T-helper 2 cell treated with Interferon-gamma antibody and Interleukin-4, amounts not matched to agents 5 μg/mL and 100 μg/mL, for 36 hours (primary cell): ENCODE data around the gene EYS.
"Not testable (repeated sequence)": the region's sequence is repeated elsewhere in the genome, so short reads cannot be mapped to it uniquely, and the experiment has no call there.

Experiments used
- DNase-seq: peaks from one replicate; pipeline ENCODE4 v3.0.0; 2021; ENCODE audit warnings: low spot score
- H3K27ac Mint-ChIP-seq: one replicate; pipeline ENCODE4 v1.8.0; 2021; ENCODE audit warnings: mild to moderate bottlenecking, mixed read lengths
- H3K27me3 Mint-ChIP-seq: one replicate; pipeline ENCODE4 v1.8.0; 2021; ENCODE audit warnings: low read depth, mixed read lengths
- H3K36me3 Mint-ChIP-seq: one replicate; pipeline ENCODE4 v1.8.0; 2021; ENCODE audit warnings: low read depth, mixed read lengths
- H3K4me1 Mint-ChIP-seq: one replicate; pipeline ENCODE4 v1.8.0; 2021; ENCODE audit warnings: low read depth, mixed read lengths
- H3K4me3 Mint-ChIP-seq: one replicate; pipeline ENCODE4 v1.8.0; 2022; ENCODE audit warnings: mild to moderate bottlenecking, moderate library complexity, mixed read lengths
- H3K9me3 Mint-ChIP-seq: one replicate; pipeline ENCODE4 v1.8.0; 2021; ENCODE audit warnings: mixed read lengths

Gene EYS

GRCh38 chr6:63897459-63897858 is 1809.6 kb downstream of the EYS start:
- H3K4me3 Mint-ChIP-seq = no peak overlapping the region
- H3K27ac Mint-ChIP-seq = no peak overlapping the region
- H3K4me1 Mint-ChIP-seq = no peaks in the 10 kb centered on the region
- H3K27me3 Mint-ChIP-seq = no peaks in the 10 kb centered on the region
- no peaks in the 10 kb centered on the region for H3K36me3 Mint-ChIP-seq
- H3K9me3 Mint-ChIP-seq = no peaks in the 10 kb centered on the region
- no peak for DNase-seq

DNA sequence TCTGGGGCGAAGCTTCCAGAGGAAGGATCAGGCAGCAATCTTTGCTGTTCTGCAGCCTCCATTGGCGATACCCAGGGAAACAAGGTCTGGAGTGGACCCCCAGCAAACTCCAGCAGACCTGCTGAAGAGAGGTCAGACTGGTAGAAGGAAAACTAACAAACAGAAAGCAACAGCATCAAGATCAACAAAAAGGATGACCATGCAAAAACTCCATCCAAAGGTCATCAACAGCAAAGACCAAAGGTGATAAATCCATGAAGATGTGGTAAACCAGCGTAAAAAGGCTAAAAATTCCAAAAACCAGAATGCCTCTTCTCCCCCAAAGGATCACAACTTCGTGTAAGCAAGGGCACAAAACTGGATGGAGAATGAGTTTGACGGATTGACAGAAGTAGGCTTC is 1818.6 kb downstream of the EYS start:
- H3K36me3 Mint-ChIP-seq = no peaks in the 10 kb centered on the region
- H3K4me1 Mint-ChIP-seq = no peaks in the 10 kb centered on the region
- H3K27ac Mint-ChIP-seq = no peak overlapping the region
- DNase-seq = no peak
- no peaks in the 10 kb centered on the region for H3K27me3 Mint-ChIP-seq
- no peaks in the 10 kb centered on the region for H3K9me3 Mint-ChIP-seq
- no peak overlapping the region for H3K4me3 Mint-ChIP-seq

DNA sequence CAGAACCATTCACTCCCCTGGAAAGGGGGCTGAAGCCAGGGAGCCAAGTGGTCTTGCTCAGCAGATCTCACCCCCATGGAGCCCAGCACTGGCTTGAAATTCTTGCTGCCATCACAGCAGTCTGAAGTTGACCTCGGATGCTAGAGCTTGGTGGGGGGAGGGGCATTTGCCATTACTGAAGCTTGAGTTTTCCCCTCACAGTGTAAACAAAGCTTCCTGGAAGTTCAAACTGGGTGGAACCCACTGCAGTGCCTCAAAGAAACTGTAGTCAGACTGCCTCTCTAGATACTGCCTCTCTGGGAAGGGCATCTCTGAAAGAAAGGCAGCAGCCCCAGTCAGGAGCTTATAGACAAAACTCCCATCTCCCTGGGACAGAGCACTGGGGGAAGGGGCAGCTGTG is 1819.2 kb downstream of the EYS start:
- H3K27ac Mint-ChIP-seq, H3K36me3 Mint-ChIP-seq, H3K27me3 Mint-ChIP-seq, DNase-seq, H3K4me3 Mint-ChIP-seq, H3K4me1 Mint-ChIP-seq, H3K9me3 Mint-ChIP-seq: not testable (repeated sequence)

- no peaks in the 10 kb centered on the region for H3K36me3 Mint-ChIP-seq
- H3K27me3 Mint-ChIP-seq = no peaks in the 10 kb centered on the region
- no peaks in the 10 kb centered on the region for H3K9me3 Mint-ChIP-seq
- no peaks in the 10 kb centered on the region for H3K4me1 Mint-ChIP-seq
- no peak overlapping the region for H3K27ac Mint-ChIP-seq
- H3K4me3 Mint-ChIP-seq = no peak overlapping the region
- DNase-seq = no peak
Measured at GRCh38 chr6:63887002-63887751, 1819.8 kb downstream of the EYS start.

DNA sequence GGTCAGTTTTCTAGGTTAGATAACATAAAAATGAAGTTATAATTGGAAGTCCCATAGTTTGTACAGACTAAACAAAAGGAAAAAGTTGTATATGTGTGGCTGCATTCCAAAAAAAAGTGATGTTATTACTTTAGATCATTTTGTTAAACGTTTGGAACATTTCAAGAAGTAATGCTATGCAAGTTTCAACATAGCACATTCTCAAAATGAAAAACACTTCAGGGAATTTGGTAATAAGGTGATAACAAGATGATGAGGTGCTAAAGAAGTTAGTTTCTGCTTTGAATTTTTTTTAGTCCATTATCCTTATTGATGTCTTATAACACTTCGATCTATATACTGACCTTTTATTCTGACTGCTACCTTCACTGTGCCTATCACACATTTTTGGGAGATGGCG is 1820.7 kb downstream of the EYS start:
- no peaks in the 10 kb centered on the region for H3K27me3 Mint-ChIP-seq

GRCh38 chr6:63883597-63883996 is 1823.4 kb downstream of the EYS start:
- Mint-ChIP-seq H3K4me1 (no peaks in the 10 kb centered on the region), H3K27me3 (no peaks in the 10 kb centered on the region), H3K27ac (no peak overlapping the region), H3K9me3 (no peaks in the 10 kb centered on the region), H3K4me3 (no peak overlapping the region), H3K36me3 (no peaks in the 10 kb centered on the region)
- no peak for DNase-seq

More for the DNA sequence above, 1820.7 kb downstream of the EYS start:
- no peak for DNase-seq
- H3K4me3 Mint-ChIP-seq = no peak overlapping the region
- H3K27ac Mint-ChIP-seq = no peak overlapping the region
- H3K9me3 Mint-ChIP-seq = no peaks in the 10 kb centered on the region
- no peaks in the 10 kb centered on the region for H3K4me1 Mint-ChIP-seq
- H3K36me3 Mint-ChIP-seq = no peaks in the 10 kb centered on the region

DNA sequence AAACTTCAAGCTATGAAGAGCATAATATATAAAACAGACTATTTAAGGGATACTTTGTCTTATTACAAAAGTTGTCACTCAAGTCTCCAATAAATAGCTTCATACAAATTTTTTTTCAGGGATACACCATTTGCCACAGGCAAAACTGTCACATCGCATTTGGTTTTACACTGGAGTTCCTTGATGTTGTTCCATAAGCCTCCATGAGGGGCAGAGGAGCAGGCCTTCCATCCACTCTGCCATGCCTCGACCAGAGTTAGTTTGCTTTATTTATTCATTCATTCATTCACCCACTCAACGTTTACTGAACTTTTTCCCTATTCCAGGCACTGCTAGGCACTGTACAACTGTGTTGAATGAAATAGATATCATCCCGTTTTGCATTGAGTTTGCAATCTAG is 1824.8 kb downstream of the EYS start:
- DNase-seq = no peak
- no peak overlapping the region for H3K27ac Mint-ChIP-seq
- no peak overlapping the region for H3K4me3 Mint-ChIP-seq
- H3K4me1 Mint-ChIP-seq = no peaks in the 10 kb centered on the region
- H3K9me3 Mint-ChIP-seq = no peaks in the 10 kb centered on the region
- H3K27me3 Mint-ChIP-seq = no peaks in the 10 kb centered on the region
- H3K36me3 Mint-ChIP-seq = no peaks in the 10 kb centered on the region

GRCh38 chr6:63881791-63882190 is 1825.2 kb downstream of the EYS start:
- no peaks in the 10 kb centered on the region for H3K36me3 Mint-ChIP-seq
- H3K4me3 Mint-ChIP-seq = no peak overlapping the region
- DNase-seq = no peak
- H3K27ac Mint-ChIP-seq = no peak overlapping the region
- no peaks in the 10 kb centered on the region for H3K4me1 Mint-ChIP-seq
- H3K9me3 Mint-ChIP-seq = no peaks in the 10 kb centered on the region
- no peaks in the 10 kb centered on the region for H3K27me3 Mint-ChIP-seq

DNA sequence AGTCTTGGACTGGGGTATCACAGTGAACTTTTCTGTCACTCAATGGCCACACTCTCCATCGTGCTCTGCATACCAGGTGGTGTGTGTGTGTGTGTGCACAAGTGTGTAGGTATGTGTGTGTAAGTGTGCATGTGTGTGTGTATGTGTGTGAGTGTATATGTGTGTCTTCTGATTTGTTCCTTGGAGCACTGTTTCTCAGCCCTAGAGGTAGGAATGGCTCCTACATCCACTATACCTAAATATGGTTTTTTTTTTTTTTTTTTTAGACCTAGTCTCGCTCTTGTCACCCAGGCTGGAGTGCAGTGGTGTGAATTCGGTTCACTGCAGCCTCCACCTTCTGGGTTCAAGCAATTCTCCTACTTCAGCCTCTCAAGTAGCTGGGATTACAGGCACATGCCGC is 1834.8 kb downstream of the EYS start:
- H3K36me3 Mint-ChIP-seq = no peaks in the 10 kb centered on the region
- DNase-seq = no peak
- H3K27me3 Mint-ChIP-seq = no peaks in the 10 kb centered on the region
- H3K4me1 Mint-ChIP-seq = no peaks in the 10 kb centered on the region
- H3K9me3 Mint-ChIP-seq = peaks cover 6% of the 10 kb centered on the region
- H3K4me3 Mint-ChIP-seq = no peak overlapping the region
- no peak overlapping the region for H3K27ac Mint-ChIP-seq

GRCh38 chr6:63868351-63868750 is 1838.7 kb downstream of the EYS start:
- Mint-ChIP-seq H3K9me3 (peaks cover 6% of the 10 kb centered on the region), H3K4me1 (no peaks in the 10 kb centered on the region), H3K36me3 (no peaks in the 10 kb centered on the region), H3K27ac (no peak overlapping the region), H3K27me3 (no peaks in the 10 kb centered on the region), H3K4me3 (no peak overlapping the region)
- no peak for DNase-seq

DNA sequence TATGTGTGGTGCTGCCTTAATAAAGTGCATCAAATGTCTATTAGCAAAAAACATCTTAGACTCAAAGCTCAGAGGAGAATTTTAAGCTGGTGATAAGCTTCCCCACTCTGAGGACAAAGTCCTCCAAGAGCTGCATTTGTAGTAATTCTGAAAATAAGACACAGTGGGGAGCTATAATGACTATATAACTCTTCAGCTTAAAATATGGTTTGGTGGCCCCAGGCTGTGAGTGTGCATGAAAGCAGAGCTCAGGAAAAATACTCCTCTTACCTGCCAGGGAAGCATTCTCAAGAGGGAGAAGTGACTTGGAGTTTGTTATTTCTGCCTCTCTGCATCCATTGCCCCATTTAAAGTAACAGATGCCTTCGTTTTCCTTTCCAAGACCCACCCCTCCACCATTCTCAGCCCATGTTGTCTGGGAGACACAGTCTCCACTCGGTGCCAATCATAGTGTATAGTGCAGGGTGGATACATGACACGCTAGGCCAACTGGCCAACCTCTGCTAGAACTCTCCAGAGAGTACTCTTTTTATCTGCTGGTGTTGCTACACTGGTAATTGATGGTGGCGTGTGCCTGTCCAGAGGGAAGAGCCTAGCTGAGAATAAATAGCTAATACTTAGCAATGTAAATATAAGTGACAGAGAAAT is 1842.2 kb downstream of the EYS start:
- Mint-ChIP-seq H3K4me1 (no peaks in the 10 kb centered on the region), H3K27ac (no peak overlapping the region), H3K9me3 (no peaks in the 10 kb centered on the region), H3K4me3 (no peak overlapping the region), H3K27me3 (no peaks in the 10 kb centered on the region), H3K36me3 (no peaks in the 10 kb centered on the region)
- DNase-seq = no peak

DNA sequence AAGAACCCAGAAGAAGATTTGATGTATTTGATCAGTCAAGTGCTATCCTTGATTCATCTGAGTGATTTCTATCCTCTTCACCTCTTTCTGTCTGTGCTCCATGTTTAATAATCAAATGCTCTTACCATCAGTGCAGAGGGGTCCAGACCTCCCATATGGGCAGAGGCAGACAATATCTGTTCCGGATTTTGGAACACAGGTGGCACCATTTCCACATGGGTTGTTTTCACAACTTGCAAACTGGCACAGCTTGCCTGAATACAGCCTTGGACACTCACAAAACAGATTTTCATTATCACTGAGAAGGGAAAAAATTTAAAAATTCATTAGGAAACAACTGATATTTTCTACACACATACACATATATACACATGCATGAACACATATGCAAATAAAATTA is 1843.0 kb downstream of the EYS start:
- Mint-ChIP-seq H3K36me3 (no peaks in the 10 kb centered on the region), H3K27me3 (no peaks in the 10 kb centered on the region), H3K9me3 (no peaks in the 10 kb centered on the region), H3K4me1 (no peaks in the 10 kb centered on the region), H3K4me3 (no peak overlapping the region), H3K27ac (no peak overlapping the region)
- no peak for DNase-seq

- no peaks in the 10 kb centered on the region for H3K36me3 Mint-ChIP-seq
- no peak for DNase-seq
- no peaks in the 10 kb centered on the region for H3K9me3 Mint-ChIP-seq
- H3K4me3 Mint-ChIP-seq = no peak overlapping the region
- H3K27ac Mint-ChIP-seq = no peak overlapping the region
- no peaks in the 10 kb centered on the region for H3K4me1 Mint-ChIP-seq
- no peaks in the 10 kb centered on the region for H3K27me3 Mint-ChIP-seq
Measured at GRCh38 chr6:63862486-63863198, 1844.4 kb downstream of the EYS start.

GRCh38 chr6:63859528-63859927 is 1847.5 kb downstream of the EYS start:
- DNase-seq = no peak
- H3K36me3 Mint-ChIP-seq = no peaks in the 10 kb centered on the region
- H3K27ac Mint-ChIP-seq = no peak overlapping the region
- no peaks in the 10 kb centered on the region for H3K4me1 Mint-ChIP-seq
- no peaks in the 10 kb centered on the region for H3K27me3 Mint-ChIP-seq
- no peak overlapping the region for H3K4me3 Mint-ChIP-seq
- no peaks in the 10 kb centered on the region for H3K9me3 Mint-ChIP-seq
